SK-N-SH (cell line): ENCODE measurements around the gene LSM3. TPM values are rescaled to one million over a fixed set of nuclear protein-coding genes. Genes with fewer than 3 reads are reported as not detected.

Experiments used
- CTCF ChIA-PET: fragments of 300-600, 350-600 bp; formaldehyde crosslinking; extraction: SDS; loops from one replicate; lab custom pipeline; 2021; lab: Yijun Ruan, JAX
- POLR2A ChIA-PET: fragments of 350-600 bp; sonication (Branson Sonifier 250); formaldehyde crosslinking; extraction: SDS; loops from one replicate; lab custom pipeline; 2020; ENCODE audit warnings: antibody characterized with exemption, inconsistent platforms; lab: Yijun Ruan, JAX
- DNase-seq: peaks from one replicate; pipeline ENCODE4 v3.0.0; 2012
- H2AFZ ChIP-seq: fragments of 200-600 bp; sonication (generic); 2 replicates; pipeline ENCODE4 v1.8.1; 2016; ENCODE audit warnings: antibody characterized with exemption, mild to moderate bottlenecking, low read depth
- H3F3A ChIP-seq: fragments of 200-600 bp; sonication (generic); replicated peaks from 2 replicates; pipeline ENCODE3; 2016; ENCODE audit warnings: antibody characterized with exemption, mild to moderate bottlenecking; ENCODE audit not compliant: insufficient read depth
- H3K27ac ChIP-seq, 2 experiments: fragments of 200-500 bp in 1 of 2; fragments of 200-600 bp in 1 of 2; sonication (Bioruptor generic) in 1 of 2; sonication (generic), shearing (Covaris generic) in 1 of 2; 2 replicates each; pipeline versions ENCODE4 v1.5.1 to v1.6.1; 2014 to 2016; ENCODE audit warnings: low read depth in 2 of 2, inconsistent platforms in 1 of 2, low read length in 1 of 2, mild to moderate bottlenecking in 1 of 2, mixed read lengths in 1 of 2
- H3K27me3 ChIP-seq: fragments of 200-600 bp; sonication (generic), shearing (Covaris generic); 2 replicates; pipeline ENCODE4 v1.6.1; 2016; ENCODE audit warnings: mixed run types; ENCODE audit not compliant: insufficient read depth
- H3K36me3 ChIP-seq, 2 experiments: fragments of 200-500 bp in 1 of 2; fragments of 200-600 bp in 1 of 2; sonication (Bioruptor generic) in 1 of 2; sonication (generic) in 1 of 2; replicated peaks in 1 of 2; 2 replicates each; pipeline versions ENCODE3 to v1.5.1; 2014 to 2016; ENCODE audit warnings: low read length in 1 of 2, mild to moderate bottlenecking in 1 of 2; ENCODE audit not compliant: insufficient read depth in 2 of 2, control insufficient read depth in 1 of 2
- H3K4me1 ChIP-seq, 2 experiments: fragments of 200-500 bp in 1 of 2; fragments of 200-600 bp in 1 of 2; sonication (Bioruptor generic) in 1 of 2; sonication (generic), shearing (Covaris generic) in 1 of 2; 2 replicates each; pipeline versions ENCODE4 v1.5.1 to v1.6.1; 2014 to 2016; ENCODE audit warnings: low read depth in 1 of 2, low read length in 1 of 2, mixed run types in 1 of 2; ENCODE audit not compliant: insufficient read depth in 2 of 2, control insufficient read depth in 1 of 2
- H3K4me2 ChIP-seq: fragments of 200-600 bp; sonication (generic), shearing (Covaris generic); 2 replicates; pipeline ENCODE4 v1.6.1; 2017; ENCODE audit warnings: mixed run types
- H3K4me3 ChIP-seq, 2 experiments: fragments of 200-500 bp in 1 of 2; fragments of 200-600 bp in 1 of 2; sonication (Bioruptor generic) in 1 of 2; sonication (generic), shearing (Covaris generic) in 1 of 2; 2 replicates each; pipeline versions ENCODE4 v1.5.1 to v1.8.1; 2014 to 2016; ENCODE audit warnings: low read depth in 2 of 2, inconsistent platforms in 1 of 2, low read length in 1 of 2, mild to moderate bottlenecking in 1 of 2, mixed read lengths in 1 of 2, moderate library complexity in 1 of 2
- H3K79me2 ChIP-seq: fragments of 200-600 bp; sonication (generic); 2 replicates; pipeline ENCODE4 v1.8.1; 2017; ENCODE audit warnings: mild to moderate bottlenecking; ENCODE audit not compliant: insufficient read depth
- H3K9ac ChIP-seq: fragments of 200-600 bp; sonication (generic); 2 replicates; pipeline ENCODE4 v1.6.1; 2017; ENCODE audit warnings: mixed run types
- H3K9me2 ChIP-seq: fragments of 200-600 bp; sonication (generic); 2 replicates; pipeline ENCODE4 v1.6.1; 2017; ENCODE audit warnings: mixed run types
- H3K9me3 ChIP-seq: fragments of 200-600 bp; sonication (generic); 2 replicates; pipeline ENCODE4 v1.6.1; 2017; ENCODE audit warnings: mixed run types, mild to moderate bottlenecking, moderate library complexity
- H4K20me1 ChIP-seq: fragments of 200-600 bp; sonication (generic); 2 replicates; pipeline ENCODE4 v1.6.1; 2017; ENCODE audit warnings: mild to moderate bottlenecking, mixed run types; ENCODE audit not compliant: insufficient read depth
- ELF1 ChIP-seq: IDR thresholded peaks from 2 replicates; pipeline ENCODE4 v1.4.0; 2012
- EZH2phosphoT487 ChIP-seq: fragments of 200-600 bp; sonication (generic); IDR thresholded peaks from 2 replicates; pipeline ENCODE4 v1.6.1; 2017; ENCODE audit warnings: low read depth, mixed run types, mild to moderate bottlenecking, antibody characterized with exemption, moderate library complexity, borderline replicate concordance
- JUND ChIP-seq: IDR thresholded peaks from 2 replicates; pipeline ENCODE4 v1.4.0; 2012
- NFIC ChIP-seq: IDR thresholded peaks from 2 replicates; pipeline ENCODE4 v1.4.0; 2012; ENCODE audit warnings: borderline replicate concordance
- NRF1 ChIP-seq: IDR thresholded peaks from 2 replicates; pipeline ENCODE4 v1.6.1; 2012; ENCODE audit warnings: low read depth, mild to moderate bottlenecking, low read length
- RFX5 ChIP-seq: IDR thresholded peaks from 2 replicates; pipeline ENCODE4 v1.6.1; 2012; ENCODE audit warnings: mild to moderate bottlenecking, improper control_type of control experiment, low read length
- SMC3 ChIP-seq: IDR thresholded peaks from 2 replicates; pipeline ENCODE4 v1.6.1; 2012; ENCODE audit warnings: low read depth, low read length, improper control_type of control experiment
- TCF12 ChIP-seq: IDR thresholded peaks from 2 replicates; pipeline ENCODE4 v1.4.0; 2012
- TEAD4 ChIP-seq: IDR thresholded peaks from 2 replicates; pipeline ENCODE4 v1.4.0; 2012; ENCODE audit warnings: mild to moderate bottlenecking, borderline replicate concordance; ENCODE audit not compliant: insufficient read depth
- WGBS: methylation state at CpG from one replicate; pipeline ENCODE4 v1.1.6; 2017; ENCODE audit warnings: low lambda C conversion rate; 5-methylcytosine and 5-hydroxymethylcytosine counted together
- polyA plus RNA-seq, 3 experiments: library from polyadenylated mRNA; depleted of rRNA; stranded (reverse); fragments of >200 nt; gene quantifications; 2 replicates each; pipeline ENCODE4 v1.2.3, GENCODE V29; 2012
- TF ChIP-seq, protein P1 (sequence below): IDR thresholded peaks from 2 replicates; pipeline ENCODE4 v1.4.0; 2012; ENCODE audit warnings: low read depth
- TF ChIP-seq, protein P2 (sequence below): IDR thresholded peaks from 2 replicates; pipeline ENCODE4 v1.4.0; 2012; ENCODE audit warnings: low read depth, borderline replicate concordance

The LSM3 gene
- polyA plus RNA-seq, 1 of the 3 experiments (the other 2 are of a cell fraction): 5.1 TPM

GRCh38 chr3:14248849-14249523 is 70.4 kb downstream of the LSM3 start:
- no peak overlapping the region for H3K4me2 ChIP-seq
- no peak overlapping the region for H2AFZ ChIP-seq
- TF ChIP-seq ELF1 (no peak), TEAD4 (no peak), EZH2phosphoT487 (no peak), RFX5 (no peak), JUND (no peak), TCF12 (no peak), NRF1 (no peak), NFIC (no peak), SMC3 (no peak)
- TF ChIP-seq, protein P1, sequence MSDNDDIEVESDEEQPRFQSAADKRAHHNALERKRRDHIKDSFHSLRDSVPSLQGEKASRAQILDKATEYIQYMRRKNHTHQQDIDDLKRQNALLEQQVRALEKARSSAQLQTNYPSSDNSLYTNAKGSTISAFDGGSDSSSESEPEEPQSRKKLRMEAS: no peak
- TF ChIP-seq, protein P2, sequence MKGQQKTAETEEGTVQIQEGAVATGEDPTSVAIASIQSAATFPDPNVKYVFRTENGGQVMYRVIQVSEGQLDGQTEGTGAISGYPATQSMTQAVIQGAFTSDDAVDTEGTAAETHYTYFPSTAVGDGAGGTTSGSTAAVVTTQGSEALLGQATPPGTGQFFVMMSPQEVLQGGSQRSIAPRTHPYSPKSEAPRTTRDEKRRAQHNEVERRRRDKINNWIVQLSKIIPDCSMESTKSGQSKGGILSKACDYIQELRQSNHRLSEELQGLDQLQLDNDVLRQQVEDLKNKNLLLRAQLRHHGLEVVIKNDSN: no peak
- TF ChIP-seq, all 33 proteins: peak for 0
- no peaks in the 10 kb centered on the region for H3K9me2 ChIP-seq
- H4K20me1 ChIP-seq: no peaks in the 10 kb centered on the region
- no peak overlapping the region for H3K4me3 ChIP-seq
- H3K27me3 ChIP-seq: 0 out of 2 replicates have a peak, but pooled peaks cover 7% of the 10 kb centered on the region
- ChIA-PET CTCF (interaction anchor here (0.9 to 4.8 kb wide), 7 partner anchors 11 to 352 kb away, joined by 3 to 16 read pairs (median 4); no protein-coding TSS in a partner anchor), POLR2A (no interaction called here)
- H3K9me3 ChIP-seq: no peaks in the 10 kb centered on the region
- no peak overlapping the region for H3K27ac ChIP-seq
- no peak for DNase-seq
- H3K4me1 ChIP-seq: no peaks in the 10 kb centered on the region
- WGBS: 35% methylated on average over 5 of the region's 5 CpGs
- no peak overlapping the region for H3K9ac ChIP-seq
- H3K79me2 ChIP-seq: no peaks in the 10 kb centered on the region
- no peaks in the 10 kb centered on the region for H3F3A ChIP-seq
- no peaks in the 10 kb centered on the region for H3K36me3 ChIP-seq

Other genes starting within 250 kb of the LSM3 start
- gene CHCHD4, start 53.9 kb upstream of the LSM3 start, polyA plus RNA-seq (2012; rRNA removed): 15.4 and 17.3 TPM in 2 replicates
- 105 and 123 TPM in 2 replicates for gene TMEM43, start 53.8 kb upstream of the LSM3 start, polyA plus RNA-seq (2012; rRNA removed)
- gene XPC, start 216 bp upstream of the LSM3 start, polyA plus RNA-seq (2012; rRNA removed): 50.0 and 52.0 TPM in 2 replicates
- 19.1 and 22.0 TPM in 2 replicates for gene SLC6A6, start 223.8 kb downstream of the LSM3 start, polyA plus RNA-seq (2012; rRNA removed)